Esophagus muscularis mucosa (tissue), 4 donors: ENCODE data around the gene GAS2L1.

ENCODE experiments used
- EP300 ChIP-seq: sonication (generic); formaldehyde crosslinking; IDR thresholded peaks from one replicate; pipeline ENCODE4 v1.6.1; 2017; ENCODE audit warnings: antibody characterized with exemption
- POLR2A ChIP-seq: fragments of 450-650 bp; IDR thresholded peaks from one replicate; pipeline ENCODE4 v1.6.1; 2017; ENCODE audit warnings: antibody characterized with exemption, moderate library complexity, mild to moderate bottlenecking, low read depth
- POLR2AphosphoS5 ChIP-seq, 2 donors: sonication (generic); formaldehyde crosslinking; IDR thresholded peaks; one replicate each; pipeline ENCODE4 v1.6.1; 2017; ENCODE audit warnings: antibody characterized with exemption in 2 of 2
- TF ChIP-seq, protein P1 (sequence below), 3 experiments: fragments of 200-600 bp in 2 of 3; fragments of 450-650 bp in 1 of 3; sonication (generic) in 2 of 3; IDR thresholded peaks; one replicate each; pipeline ENCODE4 v1.5.1; 2017 to 2019; ENCODE audit warnings: antibody characterized with exemption in 3 of 3, mild to moderate bottlenecking in 2 of 3, moderate library complexity in 1 of 3

DNA sequence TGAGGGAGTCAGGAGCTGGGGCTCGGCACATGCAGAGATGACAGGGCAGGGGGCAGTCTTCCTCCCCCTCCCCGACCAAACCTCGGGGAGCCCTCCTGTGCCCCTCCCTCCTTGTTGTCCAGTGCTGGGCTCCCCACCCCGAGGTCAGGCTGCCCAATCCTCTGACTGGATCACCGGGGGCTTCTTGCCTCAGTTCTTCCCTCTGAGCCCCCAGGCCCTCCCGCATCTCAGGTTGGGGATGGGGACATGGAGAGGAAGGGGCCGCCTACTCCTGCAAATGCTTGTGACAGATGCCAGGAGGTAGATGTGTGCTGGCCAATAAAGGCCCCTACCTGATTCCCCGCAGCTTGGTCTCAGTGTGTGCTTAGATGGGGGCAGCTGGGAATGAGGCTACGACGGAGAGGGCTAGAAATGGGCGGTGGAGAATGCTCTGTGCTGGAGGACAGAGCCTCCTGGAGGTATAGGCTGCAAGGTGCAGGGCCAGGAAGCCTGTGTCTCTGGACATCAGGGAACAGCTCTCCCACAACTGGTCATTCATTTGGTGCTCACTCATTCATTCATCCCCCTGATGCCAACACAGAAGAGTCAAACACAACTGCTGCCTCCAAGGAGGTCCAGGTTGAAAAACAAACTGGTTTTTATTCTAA lies 47.1 kb upstream of the GAS2L1 start:
- no peak for TF ChIP-seq POLR2A
- TF ChIP-seq, protein P1, sequence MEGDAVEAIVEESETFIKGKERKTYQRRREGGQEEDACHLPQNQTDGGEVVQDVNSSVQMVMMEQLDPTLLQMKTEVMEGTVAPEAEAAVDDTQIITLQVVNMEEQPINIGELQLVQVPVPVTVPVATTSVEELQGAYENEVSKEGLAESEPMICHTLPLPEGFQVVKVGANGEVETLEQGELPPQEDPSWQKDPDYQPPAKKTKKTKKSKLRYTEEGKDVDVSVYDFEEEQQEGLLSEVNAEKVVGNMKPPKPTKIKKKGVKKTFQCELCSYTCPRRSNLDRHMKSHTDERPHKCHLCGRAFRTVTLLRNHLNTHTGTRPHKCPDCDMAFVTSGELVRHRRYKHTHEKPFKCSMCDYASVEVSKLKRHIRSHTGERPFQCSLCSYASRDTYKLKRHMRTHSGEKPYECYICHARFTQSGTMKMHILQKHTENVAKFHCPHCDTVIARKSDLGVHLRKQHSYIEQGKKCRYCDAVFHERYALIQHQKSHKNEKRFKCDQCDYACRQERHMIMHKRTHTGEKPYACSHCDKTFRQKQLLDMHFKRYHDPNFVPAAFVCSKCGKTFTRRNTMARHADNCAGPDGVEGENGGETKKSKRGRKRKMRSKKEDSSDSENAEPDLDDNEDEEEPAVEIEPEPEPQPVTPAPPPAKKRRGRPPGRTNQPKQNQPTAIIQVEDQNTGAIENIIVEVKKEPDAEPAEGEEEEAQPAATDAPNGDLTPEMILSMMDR (IDR thresholded peaks at IDR 0.05) = no peak
- TF ChIP-seq EP300 = no peak
- TF ChIP-seq POLR2AphosphoS5 (IDR thresholded peaks at IDR 0.05) = no peak
